BJ (cell line): ENCODE data around the gene GATM. TPM values are rescaled to one million over a fixed set of nuclear protein-coding genes. Genes with fewer than 3 reads are reported as not detected.
A peak's percentile ranks its signal among the peaks of the same experiment; 100 is the strongest.

ENCODE experiments used
- CTCF ChIA-PET: fragments of 350-600 bp; formaldehyde crosslinking; extraction: SDS; loops from one replicate; lab custom pipeline; 2021; ENCODE audit warnings: antibody characterized with exemption, inconsistent platforms; lab: Yijun Ruan, JAX
- POLR2A ChIA-PET: fragments of 300-600 bp; sonication (Branson Sonifier 250); formaldehyde crosslinking; extraction: SDS; loops from one replicate; lab custom pipeline; 2021; ENCODE audit warnings: antibody characterized with exemption; lab: Charles Lee
- DNase-seq: peaks from one replicate; pipeline ENCODE4 v3.0.0-alpha.2; 2011; ENCODE audit warnings: low read depth
- H3K27me3 ChIP-seq: 2 replicates; pipeline ENCODE4 v1.6.0; 2011; ENCODE audit warnings: low read length; ENCODE audit not compliant: control insufficient read depth, insufficient read depth
- H3K36me3 ChIP-seq: 2 replicates; pipeline ENCODE4 v1.5.1; 2011; ENCODE audit warnings: low read length; ENCODE audit not compliant: control insufficient read depth, insufficient read depth
- H3K4me3 ChIP-seq: 2 replicates; pipeline ENCODE4 v1.5.1; 2011; ENCODE audit warnings: low read depth, mild to moderate bottlenecking, control low read depth, low read length
- polyA plus RNA-seq: library from polyadenylated mRNA; depleted of rRNA; stranded (reverse); fragments of >200 nt; gene quantifications from 2 replicates; pipeline ENCODE4 v1.2.3, GENCODE V29; 2011
- TF ChIP-seq, protein P1 (sequence below): IDR thresholded peaks from 2 replicates; pipeline ENCODE4 v1.5.1; 2011; ENCODE audit warnings: low read depth, mild to moderate bottlenecking, control low read depth, inconsistent platforms, low read length, moderate library complexity; ENCODE audit not compliant: insufficient read depth

Gene GATM
- polyA plus RNA-seq, 1 experiment, result 0.10 TPM

DNA sequence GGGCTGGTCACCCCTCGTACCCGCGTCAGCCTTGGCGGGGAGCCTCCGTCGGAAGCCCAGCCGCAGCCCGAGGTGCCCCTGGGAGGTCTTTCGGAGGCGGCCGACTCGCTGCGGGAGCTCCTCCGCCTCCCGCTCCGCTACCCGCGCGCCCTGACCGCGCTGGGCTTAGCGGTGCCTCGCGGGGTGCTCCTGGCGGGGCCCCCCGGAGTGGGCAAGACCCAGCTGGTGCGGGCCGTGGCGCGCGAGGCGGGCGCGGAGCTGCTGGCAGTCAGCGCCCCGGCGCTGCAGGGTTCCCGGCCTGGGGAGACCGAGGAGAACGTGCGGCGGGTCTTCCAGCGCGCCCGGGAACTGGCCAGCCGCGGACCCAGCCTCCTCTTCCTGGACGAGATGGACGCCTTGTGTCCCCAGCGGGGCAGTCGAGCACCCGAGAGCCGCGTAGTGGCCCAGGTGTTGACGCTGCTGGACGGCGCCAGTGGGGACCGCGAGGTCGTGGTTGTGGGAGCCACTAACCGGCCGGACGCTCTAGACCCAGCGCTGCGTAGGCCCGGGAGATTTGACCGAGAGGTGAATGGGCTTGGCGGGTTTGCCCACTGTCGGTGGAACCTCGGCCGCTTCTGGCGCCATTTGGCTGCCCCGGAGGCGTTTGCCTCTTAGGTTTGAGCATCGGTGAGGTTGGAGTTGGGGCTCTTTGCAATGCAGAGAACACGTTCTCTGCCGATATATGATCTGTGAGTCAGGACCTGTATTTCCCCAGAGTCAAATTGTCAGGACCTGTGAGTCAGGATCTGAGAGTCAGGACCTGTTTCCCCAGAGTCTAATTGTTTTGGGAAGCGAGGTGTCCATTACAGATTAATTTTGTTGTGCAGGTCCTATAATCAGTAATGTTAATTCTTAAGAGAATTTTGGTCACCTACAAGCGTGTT is 24.9 kb upstream of the GATM start:
- TF ChIP-seq, protein P1, sequence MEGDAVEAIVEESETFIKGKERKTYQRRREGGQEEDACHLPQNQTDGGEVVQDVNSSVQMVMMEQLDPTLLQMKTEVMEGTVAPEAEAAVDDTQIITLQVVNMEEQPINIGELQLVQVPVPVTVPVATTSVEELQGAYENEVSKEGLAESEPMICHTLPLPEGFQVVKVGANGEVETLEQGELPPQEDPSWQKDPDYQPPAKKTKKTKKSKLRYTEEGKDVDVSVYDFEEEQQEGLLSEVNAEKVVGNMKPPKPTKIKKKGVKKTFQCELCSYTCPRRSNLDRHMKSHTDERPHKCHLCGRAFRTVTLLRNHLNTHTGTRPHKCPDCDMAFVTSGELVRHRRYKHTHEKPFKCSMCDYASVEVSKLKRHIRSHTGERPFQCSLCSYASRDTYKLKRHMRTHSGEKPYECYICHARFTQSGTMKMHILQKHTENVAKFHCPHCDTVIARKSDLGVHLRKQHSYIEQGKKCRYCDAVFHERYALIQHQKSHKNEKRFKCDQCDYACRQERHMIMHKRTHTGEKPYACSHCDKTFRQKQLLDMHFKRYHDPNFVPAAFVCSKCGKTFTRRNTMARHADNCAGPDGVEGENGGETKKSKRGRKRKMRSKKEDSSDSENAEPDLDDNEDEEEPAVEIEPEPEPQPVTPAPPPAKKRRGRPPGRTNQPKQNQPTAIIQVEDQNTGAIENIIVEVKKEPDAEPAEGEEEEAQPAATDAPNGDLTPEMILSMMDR, result no peak
- peak overlapping the region; percentile 98 for H3K4me3 ChIP-seq
- H3K27me3 ChIP-seq, result peaks cover 2% of the 10 kb centered on the region; the same call in 1 of the 2 replicates
- no peak for DNase-seq
- CTCF ChIA-PET, result interaction anchor here (0.6 to 5.6 kb wide), 10 partner anchors 26 to 1986 kb away, joined by 3 to 70 read pairs (median 4); no protein-coding TSS in a partner anchor
- POLR2A ChIA-PET, result no interaction called here
- no peaks in the 10 kb centered on the region; the same call in 1 of the 2 replicates for H3K36me3 ChIP-seq

DNA sequence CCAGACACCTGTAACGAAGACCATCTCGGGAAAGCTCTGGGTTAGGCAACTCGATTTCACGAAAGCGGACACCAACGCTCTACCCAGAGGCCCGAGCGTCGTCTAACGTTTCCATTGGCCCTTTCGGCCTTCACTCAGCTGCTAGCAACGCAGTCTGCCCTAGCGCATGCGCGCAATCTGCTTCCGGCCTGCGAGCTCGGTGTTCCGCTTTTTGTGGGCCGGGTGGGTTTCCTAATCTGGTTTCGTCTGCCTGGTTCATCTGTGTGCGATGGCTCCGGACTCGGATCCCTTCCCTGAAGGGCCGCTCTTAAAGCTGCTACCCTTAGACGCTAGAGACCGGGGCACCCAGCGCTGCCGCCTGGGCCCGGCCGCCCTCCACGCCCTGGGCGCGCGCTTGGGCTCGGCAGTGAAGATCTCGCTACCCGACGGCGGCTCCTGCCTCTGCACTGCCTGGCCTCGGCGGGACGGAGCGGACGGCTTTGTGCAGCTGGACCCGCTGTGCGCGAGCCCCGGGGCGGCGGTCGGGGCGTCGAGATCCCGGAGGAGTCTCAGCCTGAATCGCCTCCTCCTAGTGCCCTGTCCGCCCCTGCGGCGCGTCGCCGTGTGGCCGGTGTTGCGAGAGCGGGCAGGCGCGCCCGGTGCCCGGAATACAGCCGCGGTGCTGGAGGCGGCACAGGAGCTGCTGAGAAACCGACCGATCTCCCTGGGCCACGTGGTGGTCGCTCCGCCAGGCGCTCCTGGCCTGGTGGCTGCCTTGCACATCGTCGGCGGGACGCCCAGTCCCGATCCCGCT is 24.0 kb upstream of the GATM start:
- H3K4me3 ChIP-seq, result peak overlapping the region; percentile 98
- POLR2A ChIA-PET, result no interaction called here
- CTCF ChIA-PET, result interaction anchor here (0.6 to 5.6 kb wide), 13 partner anchors 9 to 1987 kb away, joined by 3 to 70 read pairs (median 4); no protein-coding TSS in a partner anchor
- H3K36me3 ChIP-seq, result no peaks in the 10 kb centered on the region; the same call in 1 of the 2 replicates
- DNase-seq, result peak; percentile 91
- peaks cover 4% of the 10 kb centered on the region for H3K27me3 ChIP-seq
- TF ChIP-seq, protein P1, result no peak

DNA sequence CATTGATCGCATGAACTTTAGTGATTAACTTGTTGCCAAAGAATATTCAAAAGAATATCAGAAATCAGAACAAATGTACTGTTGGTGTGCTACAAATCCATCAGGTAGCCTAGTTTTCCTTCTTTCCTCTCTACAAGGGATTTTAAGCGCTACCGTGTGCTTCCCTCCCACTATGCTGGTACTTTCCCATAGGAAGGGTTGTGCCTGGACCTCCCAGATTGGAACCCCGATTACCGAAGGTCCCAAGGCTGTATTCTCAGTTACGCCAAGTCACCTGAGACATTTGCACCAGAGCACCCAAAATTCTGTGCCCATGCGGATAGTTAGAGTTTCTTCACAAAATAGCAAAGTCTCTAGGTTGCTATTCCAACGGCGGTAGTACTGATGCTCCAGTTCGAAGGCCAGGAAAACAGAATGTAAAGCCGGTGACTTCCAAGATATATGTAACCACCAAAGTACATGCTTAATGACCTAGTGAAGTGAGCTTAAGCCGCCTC is 23.4 kb upstream of the GATM start:
- H3K36me3 ChIP-seq, result no peaks in the 10 kb centered on the region; the same call in 1 of the 2 replicates
- no peak for DNase-seq
- TF ChIP-seq, protein P1, result no peak
- CTCF ChIA-PET, result interaction anchor here (0.6 to 5.6 kb wide), 13 partner anchors 9 to 868 kb away, joined by 3 to 70 read pairs (median 4); no protein-coding TSS in a partner anchor
- peaks cover 8% of the 10 kb centered on the region for H3K27me3 ChIP-seq
- POLR2A ChIA-PET, result no interaction called here
- H3K4me3 ChIP-seq, result peak overlapping the region; percentile 98

DNA sequence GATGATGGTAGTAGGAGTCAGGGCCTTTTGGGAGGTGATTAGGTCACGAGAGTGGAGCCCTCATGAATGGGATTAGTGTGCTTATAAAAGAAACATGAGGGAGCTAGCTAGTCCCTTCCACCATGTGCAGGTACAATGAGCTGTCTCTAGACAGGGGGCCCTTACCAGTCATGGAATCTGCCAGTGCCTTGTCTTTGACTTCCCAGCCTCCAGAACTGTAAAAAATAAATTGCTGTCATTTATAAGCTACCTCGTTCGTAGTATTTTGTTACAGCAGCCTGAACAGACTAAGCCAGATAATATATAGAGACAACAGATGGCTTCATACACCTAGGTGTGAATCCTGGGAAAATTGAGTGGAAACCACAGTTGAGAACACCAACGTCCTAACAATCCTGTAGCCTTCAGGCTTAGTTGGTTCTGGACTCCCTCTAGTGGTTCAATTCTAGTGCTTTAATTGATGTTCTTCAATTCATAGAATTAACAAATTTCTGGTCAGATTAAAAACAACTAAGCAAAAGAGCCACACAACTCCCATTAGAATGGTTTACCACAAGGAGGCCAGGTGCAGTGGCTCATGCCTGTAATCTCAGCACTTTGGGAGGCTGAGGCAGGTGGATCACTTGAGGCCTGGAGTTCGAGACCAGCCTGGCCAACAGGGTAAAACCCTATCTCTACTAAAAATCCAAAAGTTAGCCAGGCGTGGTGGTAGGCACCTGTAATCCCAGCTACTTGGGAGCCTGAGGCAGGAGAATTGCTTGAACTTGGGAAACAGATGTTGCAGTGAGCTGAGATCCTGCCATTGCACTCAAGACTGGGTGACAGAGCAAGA is 21.3 kb upstream of the GATM start:
- H3K4me3 ChIP-seq, result no peak overlapping the region
- DNase-seq, result no peak
- ChIA-PET POLR2A (no interaction called here), CTCF (interaction anchor here (0.7 to 5.6 kb wide), 15 partner anchors 10 to 269 kb away, joined by 3 to 70 read pairs (median 4); no protein-coding TSS in a partner anchor)
- H3K36me3 ChIP-seq, result no peaks in the 10 kb centered on the region
- H3K27me3 ChIP-seq, result peaks cover 8% of the 10 kb centered on the region
- TF ChIP-seq, protein P1, result peak; percentile 71
